Measurements from ENCODE around the gene IL12A.

The IL12A gene

DNA sequence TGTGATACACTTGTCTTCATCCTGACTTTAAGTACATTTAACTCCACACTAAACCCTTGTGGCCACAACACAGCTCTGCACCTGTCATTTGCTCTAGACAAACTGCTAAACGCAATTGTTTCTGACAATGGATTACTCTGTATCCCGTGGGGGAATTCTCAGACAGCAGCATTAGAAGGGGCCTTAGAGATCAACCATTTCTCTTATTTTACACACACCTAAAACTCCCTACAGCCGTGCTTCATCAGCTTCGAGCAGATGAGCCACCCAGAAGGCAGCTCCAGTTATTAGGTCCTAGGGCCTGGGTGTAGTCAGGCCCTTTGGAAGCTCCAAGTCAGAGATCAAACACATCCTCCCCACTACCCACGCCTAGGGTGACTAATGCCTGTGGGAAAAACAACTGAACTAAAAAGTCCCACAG, 1.3 kb upstream of the IL12A start:
- no peak overlapping the region for H3K4me3 ChIP-seq (ENCODE audit: low read length)
- DNase-seq (ENCODE audit: low read depth, low spot score), result peak; percentile 8

DNA sequence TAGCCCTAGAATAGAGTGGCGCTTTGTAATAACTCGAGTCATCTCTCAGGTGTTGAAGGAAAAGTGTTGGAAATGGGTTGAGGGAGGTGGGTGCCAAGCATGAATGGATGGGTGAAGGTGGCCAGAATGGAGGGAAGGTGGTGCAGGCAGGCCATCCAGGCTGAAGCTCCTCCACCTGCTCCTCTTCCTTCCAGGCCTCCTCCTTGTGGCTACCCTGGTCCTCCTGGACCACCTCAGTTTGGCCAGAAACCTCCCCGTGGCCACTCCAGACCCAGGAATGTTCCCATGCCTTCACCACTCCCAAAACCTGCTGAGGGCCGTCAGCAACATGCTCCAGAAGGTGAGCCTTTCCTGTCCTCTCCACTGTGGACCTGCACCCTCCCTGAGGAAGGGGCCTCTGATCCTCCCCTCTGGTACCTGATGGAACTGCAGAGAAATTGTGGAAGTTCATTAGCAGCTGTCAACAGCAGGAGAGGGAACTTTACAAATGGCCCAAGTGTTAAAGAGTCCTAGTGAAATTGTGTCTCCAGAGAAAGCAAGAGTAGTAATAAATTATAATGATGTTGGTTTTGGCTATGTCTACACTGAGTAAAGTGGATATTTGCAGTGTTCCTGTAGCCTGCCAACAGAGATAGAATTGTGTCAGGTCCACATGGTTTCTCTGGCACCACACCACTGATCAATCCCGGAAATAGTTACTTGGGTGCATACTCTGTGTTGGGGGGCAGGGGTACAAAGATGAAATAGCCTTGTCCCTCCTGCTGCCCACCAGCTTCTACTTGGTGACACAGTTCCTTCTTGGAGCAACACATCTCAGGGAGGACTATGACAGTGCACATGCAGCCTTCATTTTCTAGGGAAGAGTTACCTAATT, 1.6 kb downstream of the IL12A start:
- no peak for DNase-seq (ENCODE audit: low read depth, low spot score)
- H3K4me3 ChIP-seq (ENCODE audit: low read length), result no peak overlapping the region

DNA sequence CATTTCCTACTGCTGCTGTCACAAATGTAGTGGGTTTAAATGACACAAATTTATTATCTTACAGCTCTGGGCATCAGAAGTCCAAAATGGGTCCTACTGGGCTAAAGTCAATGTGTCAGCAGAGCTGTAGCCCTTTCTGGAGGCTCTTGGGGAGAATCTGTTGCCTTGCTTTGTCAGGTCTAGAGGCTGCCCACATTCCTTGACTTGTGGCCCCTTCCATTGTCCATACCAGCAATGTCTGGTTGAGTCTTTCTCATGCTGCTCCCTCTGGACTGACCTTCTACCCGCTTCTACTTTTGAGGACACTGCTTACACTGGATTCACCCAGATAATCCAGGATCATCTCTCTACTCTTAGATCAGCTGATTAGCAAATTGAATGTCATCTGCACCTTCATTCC, 3.0 kb downstream of the IL12A start:
- no peak overlapping the region for H3K4me3 ChIP-seq (ENCODE audit: low read length)
- DNase-seq (ENCODE audit: low read depth, low spot score), result no peak

DNA sequence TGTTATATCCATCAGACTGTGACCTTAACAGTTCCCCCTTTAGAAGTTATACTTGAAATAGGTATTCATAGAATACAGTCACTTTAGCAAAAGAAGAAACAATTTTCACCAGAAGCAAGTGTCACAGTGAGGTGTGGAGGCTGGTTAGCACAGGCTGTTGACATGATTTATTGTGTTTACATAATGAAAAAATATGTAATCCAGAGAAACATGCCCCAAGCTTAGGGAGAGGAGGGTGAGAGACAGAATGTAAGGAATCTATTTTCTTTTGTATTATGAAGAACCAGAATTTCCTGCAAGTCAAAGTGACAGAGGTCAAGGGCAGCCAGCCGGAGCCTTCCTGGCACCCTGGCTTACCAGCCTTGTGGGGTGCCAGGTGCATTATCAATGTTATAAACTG, 4.0 kb downstream of the IL12A start:
- no peak overlapping the region for H3K4me3 ChIP-seq (ENCODE audit: low read length)
- no peak for DNase-seq (ENCODE audit: low read depth, low spot score)

DNA sequence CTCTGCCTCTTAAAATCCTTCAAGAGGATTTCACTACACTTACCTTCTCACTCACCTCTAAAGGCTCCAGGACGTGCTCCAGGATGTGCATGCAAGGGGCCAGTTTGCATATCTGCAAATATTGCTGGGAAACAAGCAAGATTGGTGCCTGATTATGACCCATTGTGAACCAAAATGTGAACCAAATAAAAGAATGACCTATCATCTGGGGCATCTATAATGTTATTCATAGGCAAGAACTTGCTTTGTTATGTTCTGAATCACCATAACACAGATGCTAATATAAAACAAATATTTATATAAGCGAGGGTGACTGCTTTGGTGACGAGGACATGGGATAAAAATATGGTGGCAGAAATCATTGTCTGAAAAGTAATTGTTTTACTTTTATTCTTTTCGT, 5.5 kb downstream of the IL12A start:
- no peak for DNase-seq (ENCODE audit: low read depth, low spot score)
- H3K4me3 ChIP-seq (ENCODE audit: low read length), result no peak overlapping the region

DNA sequence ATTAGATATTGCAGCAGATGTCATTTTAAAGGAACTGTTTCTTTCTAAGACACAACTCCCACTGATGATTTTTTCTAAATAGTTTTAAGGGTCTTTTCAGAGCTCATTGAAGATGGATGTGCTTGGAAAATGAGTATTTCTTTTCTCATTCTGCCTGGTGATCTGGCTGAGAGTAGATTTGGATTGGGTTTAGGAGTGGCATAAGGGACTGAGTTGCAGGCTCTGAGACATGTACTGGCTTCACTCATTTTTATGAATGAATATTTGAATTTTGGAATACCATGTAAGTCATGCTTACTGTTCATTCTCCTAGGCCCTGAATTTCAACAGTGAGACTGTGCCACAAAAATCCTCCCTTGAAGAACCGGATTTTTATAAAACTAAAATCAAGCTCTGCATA, 6.5 kb downstream of the IL12A start:
- DNase-seq (ENCODE audit: low read depth, low spot score), result no peak

DNA sequence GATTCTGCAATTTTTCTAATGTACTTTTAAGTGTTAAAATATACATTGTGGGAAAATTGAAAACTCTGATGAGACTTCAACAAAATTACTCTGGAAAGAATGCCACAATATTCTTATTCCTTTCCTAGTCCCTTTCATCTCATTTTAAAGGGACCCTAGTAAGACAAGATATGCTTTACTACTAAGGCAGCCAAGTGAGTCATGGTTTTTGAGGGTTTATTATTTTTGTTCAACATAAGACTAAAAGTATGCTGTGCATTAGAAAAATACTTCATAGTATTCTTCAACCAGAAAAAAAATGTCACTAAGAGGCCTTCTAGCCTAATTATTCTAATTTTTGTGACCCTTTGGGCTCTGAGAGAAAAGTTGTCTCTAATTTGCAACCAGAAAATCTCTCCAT, 7.4 kb downstream of the IL12A start:
- no peak overlapping the region for H3K4me3 ChIP-seq (ENCODE audit: low read length)
- no peak for DNase-seq (ENCODE audit: low read depth, low spot score)

More for the DNA sequence above, 6.5 kb downstream of the IL12A start:
- no peak overlapping the region for H3K4me3 ChIP-seq (ENCODE audit: low read length)

DNA sequence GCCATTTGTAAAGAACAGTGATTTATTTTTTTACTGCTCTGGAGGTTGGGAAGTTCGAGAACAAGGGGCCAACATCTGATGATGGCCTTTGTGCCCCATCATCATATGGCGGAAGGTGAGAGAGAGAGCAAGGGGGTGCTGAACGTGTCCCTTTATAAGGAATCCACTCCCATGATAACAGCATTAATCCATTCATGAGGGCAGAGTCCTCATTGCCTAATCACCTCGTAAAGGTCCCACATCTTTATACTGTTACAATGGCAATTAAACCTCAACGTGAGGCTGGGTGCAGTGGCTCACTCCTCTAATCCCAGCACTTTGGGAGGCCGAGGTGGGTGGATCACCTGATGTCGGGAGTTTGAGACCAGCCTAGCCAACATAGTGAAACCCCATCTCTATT, 8.3 kb downstream of the IL12A start:
- no peak overlapping the region for H3K4me3 ChIP-seq (ENCODE audit: low read length)
- DNase-seq (ENCODE audit: low read depth, low spot score), result no peak

DNA sequence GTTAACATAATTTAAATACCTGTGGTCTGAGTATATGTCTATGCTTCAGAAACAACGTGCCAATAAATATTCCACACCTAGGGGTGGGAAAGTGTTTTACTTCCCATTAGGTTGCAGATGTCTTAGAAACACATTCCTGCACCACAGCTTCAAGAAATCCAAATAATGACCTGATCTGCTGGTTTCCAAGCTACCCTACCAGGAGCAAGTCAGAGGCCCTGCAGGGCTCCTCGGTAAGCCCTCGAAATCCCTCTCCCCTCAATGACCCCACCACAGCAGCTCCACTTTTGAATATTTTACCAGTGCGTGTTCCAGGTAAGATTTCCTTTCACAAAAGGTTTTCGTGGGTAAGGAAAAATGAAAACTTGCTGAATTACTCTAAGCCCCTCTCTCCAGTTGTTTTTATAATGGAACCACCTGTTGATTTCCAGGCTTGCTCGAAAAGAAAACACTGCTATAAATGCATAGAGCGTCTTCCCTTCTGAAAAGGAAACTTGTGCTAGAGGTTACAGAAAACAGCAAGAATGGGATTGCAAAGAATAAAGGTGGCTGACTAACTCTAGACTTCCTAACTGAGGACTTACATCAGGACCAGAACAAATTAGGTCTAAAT, 12.6 kb downstream of the IL12A start:
- no peak for DNase-seq (ENCODE audit: low read depth, low spot score)
- H3K4me3 ChIP-seq (ENCODE audit: low read length), result no peak overlapping the region

DNA sequence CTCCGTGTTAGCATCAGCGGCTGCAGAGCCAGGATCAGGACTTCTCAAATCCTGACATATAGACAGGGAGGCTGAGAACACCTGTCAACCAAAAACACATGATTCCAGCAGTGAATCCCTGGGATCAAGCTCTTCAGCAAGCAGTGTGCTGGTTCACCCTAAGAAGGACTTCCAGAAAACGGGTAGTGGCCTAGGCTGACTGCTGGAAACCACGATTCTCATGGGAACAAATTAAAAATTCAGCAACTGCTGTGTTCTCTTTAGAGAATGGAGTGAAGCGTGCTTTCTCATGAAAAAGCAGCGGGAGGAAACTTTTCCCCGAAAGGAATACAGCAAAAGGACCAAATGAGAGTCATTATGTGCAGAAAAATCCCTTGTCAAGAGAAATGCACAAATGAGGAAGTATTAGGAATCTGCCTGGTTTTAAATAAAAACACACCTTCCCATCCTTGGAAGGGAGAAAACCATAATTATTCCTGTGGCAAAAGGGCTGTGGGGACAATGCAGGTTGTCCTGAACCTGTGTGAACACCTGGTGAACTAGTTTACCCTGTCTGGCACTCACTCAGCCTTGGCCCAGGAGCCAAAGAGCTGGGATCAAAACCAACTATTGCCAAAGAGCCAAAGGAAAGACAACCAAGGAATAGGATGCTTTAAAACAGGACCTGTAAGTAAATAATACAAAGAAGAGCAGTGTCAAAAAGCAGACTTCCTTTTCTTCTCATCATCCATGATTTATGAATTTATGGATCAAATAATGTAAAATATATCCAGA, 13.4 kb downstream of the IL12A start:
- no peak overlapping the region for H3K4me3 ChIP-seq (ENCODE audit: low read length)
- no peak for DNase-seq (ENCODE audit: low read depth, low spot score)

DNA sequence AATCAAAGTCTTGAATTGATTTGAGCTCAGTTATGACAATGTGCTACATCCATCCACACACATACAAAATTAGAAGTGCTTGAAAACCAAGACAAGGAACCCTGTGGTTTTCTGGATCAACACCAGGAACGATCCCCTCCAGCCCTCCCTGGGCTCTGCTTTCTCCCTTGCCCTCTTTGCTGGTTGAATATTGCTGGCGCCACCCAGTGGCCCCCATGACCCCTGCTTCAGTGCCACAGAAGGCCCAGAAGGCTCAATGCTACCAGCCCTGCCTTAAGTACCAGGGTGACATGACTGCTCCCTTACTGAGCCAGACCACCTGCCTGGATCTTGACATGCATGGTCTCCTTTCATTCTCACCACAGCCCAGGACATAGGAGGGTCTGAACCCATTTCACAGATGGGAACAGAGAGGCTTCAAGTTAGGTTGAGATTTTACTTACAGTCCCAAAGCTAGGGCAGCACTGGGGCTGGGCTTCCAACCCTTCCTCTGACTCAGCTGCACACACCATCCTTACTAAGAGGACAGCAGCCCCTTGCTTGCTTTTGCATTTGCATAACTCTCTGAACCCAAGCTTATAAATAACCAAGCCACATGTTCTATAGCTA, 15.0 kb downstream of the IL12A start:
- no peak overlapping the region for H3K4me3 ChIP-seq (ENCODE audit: low read length)
- DNase-seq (ENCODE audit: low read depth, low spot score), result no peak

DNA sequence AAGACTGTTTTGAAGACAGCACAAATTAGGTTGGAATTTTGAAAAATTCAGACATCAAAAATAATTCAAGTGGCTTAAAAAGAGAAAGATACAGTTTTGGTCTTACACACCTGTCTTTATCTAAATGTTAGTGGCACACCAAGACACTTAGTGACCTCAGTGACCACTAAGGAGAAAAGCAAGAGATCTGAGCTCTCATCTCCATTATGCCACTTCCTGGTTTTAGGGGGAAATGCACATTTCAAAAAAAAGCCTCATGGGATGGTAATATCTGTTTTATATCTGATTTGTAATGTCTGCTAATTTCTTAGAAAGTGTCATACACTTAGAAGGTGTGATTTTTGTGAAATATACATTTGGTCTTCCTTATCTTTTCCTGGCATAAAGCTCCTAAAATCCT, 16.4 kb downstream of the IL12A start:
- DNase-seq (ENCODE audit: low read depth, low spot score), result no peak
- no peak overlapping the region for H3K4me3 ChIP-seq (ENCODE audit: low read length)

DNA sequence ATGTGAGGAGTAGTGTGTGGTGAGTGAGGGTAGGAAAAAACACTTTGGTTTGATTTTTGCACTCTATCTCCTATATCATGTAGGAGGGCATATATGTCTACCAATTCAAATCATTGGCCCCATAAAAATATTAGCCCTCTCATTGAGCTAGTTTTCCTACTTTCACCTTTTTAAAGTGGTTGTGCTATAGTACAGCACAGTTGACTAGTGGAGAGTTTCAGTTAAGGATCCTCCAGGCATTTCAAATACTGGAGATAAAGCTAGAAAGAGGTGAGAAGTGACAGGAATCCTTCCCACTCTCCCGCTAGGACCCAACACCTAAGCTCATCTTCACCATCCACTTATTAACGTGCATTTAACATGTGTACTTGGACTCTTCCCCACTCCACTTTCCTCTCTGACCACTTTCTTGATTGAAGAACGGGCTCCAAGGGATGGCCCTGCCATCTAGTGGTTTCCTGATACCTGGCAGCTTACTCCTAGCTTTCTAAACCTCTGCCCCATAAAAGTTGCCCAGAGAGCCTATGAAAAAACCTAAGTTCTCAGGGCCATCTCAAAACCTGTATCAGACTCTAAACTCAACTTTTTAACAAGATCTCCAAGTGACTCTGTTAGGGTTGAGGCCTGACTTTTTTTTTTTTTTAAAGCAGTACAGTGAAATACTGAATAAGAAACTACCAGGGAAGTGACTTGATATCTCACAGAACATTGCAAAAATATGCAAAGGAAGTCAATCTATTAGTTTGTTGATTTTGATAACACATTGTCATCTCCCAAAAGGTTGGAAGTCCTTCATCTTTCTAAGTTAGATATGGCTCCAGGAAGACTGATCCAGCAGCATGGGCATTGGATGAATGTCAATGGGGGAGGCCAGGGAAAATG, 17.9 kb downstream of the IL12A start:
- no peak for DNase-seq (ENCODE audit: low read depth, low spot score)
- no peak overlapping the region for H3K4me3 ChIP-seq (ENCODE audit: low read length)

DNA sequence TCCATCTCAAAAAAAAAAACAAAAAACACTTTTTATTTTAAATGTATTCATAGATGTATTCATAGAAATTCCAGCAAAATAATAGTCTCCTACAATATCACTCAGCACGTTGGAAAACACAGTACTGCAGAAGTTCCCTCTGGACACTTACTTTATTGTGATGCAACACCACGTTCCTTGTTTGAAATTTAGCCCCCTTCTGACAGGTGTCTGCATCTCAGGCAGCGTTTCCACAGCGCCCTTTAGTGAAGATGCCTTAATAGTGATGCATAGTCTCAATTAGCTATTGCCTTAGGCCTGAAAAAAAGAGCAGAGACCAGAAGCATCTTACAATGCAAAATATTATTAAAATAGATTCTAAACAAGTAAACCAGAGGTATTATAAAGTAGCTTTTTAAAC, 20.3 kb downstream of the IL12A start:
- no peak overlapping the region for H3K4me3 ChIP-seq (ENCODE audit: low read length)
- no peak for DNase-seq (ENCODE audit: low read depth, low spot score)

DNA sequence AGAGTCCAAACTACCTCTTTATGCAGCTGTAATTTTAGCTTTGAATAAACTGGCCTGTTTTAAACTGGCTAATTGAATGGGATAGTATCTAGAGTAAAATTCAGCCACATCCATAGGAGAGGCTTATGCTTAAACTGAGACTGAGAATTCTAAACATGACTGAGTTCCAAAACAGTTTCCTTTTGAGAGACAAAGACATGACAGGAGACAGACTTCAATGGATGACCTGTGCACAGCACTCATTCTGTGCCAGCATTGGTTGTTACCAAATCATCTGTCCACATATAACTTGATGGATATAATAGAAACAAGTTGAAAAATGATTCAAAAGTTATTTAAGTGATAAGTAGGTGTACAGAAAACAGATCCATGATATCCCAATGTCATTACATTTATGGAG, 20.9 kb downstream of the IL12A start:
- no peak overlapping the region for H3K4me3 ChIP-seq (ENCODE audit: low read length)
- DNase-seq (ENCODE audit: low read depth, low spot score), result no peak

DNA sequence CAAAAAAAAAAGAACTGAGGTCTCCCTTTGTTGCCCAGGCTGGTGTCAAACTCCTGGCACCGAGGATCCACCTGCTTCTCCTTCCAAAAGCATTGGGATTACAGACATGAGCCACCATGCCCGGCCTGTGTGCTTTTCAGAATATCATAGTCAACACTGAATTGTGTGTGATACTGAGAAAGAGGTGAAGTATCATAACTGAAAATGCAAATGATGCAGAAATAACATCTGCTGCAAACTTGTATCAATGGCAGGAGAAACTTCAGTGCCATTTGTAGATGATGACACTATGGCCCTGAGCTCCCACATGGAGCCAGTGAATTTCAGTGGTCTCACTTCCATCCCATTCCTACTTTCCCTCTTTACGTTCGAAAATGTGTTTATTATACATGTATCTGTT, 21.9 kb downstream of the IL12A start:
- DNase-seq (ENCODE audit: low read depth, low spot score), result no peak

DNA sequence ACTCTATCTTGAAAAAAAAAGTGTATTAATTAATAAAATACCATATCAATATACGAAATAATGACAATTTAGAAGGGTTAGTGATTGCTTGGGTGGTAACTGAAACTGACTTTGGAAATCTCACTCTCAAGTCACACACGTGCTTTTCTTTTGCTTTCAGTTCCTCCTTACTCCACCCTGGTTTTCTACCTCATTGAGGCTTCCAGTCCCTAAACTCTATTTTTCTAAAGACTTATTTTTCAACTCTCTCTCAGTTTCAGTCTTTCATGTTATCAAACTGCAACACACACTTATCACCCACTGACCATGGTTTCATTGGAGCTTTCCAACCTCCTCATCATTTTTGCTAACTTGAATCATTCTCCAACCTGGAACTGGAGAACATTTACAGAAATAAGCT, 23.5 kb downstream of the IL12A start:
- H3K4me3 ChIP-seq (ENCODE audit: low read length), result no peak overlapping the region
- no peak for DNase-seq (ENCODE audit: low read depth, low spot score)

More for the DNA sequence above, 21.9 kb downstream of the IL12A start:
- H3K4me3 ChIP-seq (ENCODE audit: low read length), result no peak overlapping the region

DNA sequence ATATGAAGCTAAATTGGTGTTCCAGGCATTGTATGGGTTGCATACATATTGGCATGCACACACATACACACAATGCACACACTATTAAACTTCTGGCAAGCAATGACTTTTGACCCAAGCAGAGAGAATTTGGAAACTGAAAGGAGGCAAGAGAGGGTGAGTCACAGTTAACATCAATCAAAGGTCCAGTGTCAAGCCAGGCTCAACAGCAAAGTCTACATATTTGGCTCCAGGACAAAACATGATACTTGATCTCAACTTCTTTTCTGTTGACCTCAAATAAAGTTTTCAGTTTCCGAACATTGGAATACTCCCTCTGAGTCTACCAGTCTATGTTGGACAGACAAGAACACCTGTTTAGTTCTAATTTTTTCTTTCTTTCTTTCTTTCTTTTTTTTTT, 28.3 kb downstream of the IL12A start:
- no peak overlapping the region for H3K4me3 ChIP-seq (ENCODE audit: low read length)
- no peak for DNase-seq (ENCODE audit: low read depth, low spot score)

DNA sequence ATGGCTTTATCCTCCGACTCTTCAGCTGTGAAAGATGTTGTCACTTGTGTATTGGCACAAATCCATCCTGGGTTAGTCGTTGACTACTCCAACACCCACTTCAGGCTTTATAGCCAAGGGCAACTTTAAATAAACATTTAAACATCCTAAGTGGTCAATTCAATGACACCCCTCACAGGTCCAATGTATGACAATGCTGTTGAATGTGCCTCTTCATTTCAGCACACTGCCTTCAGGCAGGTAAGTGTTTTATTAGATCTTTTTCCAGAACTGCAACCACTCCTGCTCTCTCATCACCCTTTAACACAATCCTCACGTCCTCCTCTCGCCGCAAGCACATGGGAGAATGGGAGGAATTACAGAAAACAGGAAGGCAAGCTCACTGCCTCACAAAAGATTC, 30.3 kb downstream of the IL12A start:
- DNase-seq (ENCODE audit: low read depth, low spot score), result no peak
- no peak overlapping the region for H3K4me3 ChIP-seq (ENCODE audit: low read length)
